Left colon (tissue), 2 donors: ENCODE data around the gene F2R. TPM values are rescaled to one million over a fixed set of nuclear protein-coding genes. Genes with fewer than 3 reads are reported as not detected.
"Not testable (repeated sequence)": the region's sequence is repeated elsewhere in the genome, so short reads cannot be mapped to it uniquely, and the experiment has no call there.

Source experiments
- ATAC-seq: fragments of 200-7000 bp; cut with Tn5 transposase; one replicate; pipeline ENCODE4 v1.9.1; 2020; ENCODE audit warnings: mild to moderate bottlenecking, moderate library complexity
- DNase-seq, 2 donors: peaks; one replicate each; pipeline ENCODE4 v3.0.0-alpha.2; 2020
- intact Hi-C, 2 donors: fragments of 100-400 bp; cut with DNase I in 1 of 2; cut with micrococcal nuclease in 1 of 2; formaldehyde crosslinking; loops; one replicate each; pipeline versions ENCODE4 v1.11.2 to v1.14.0; 2022; cut with DNase I, micrococcal nuclease
- total RNA-seq, 2 donors: library from RNA; stranded (reverse); fragmentation: NEBNext Ultra II Directional; extraction: Animal tissue kit (Norgen Biotek cat#: 25700); gene quantifications; one replicate each; pipeline ENCODE4 v1.2.1, GENCODE V29; 2021
- donor health status: DM: no; HTN: no; CAD: no.
- donor health status: DM: yes; HTN: yes; CAD: no.

Gene F2R
- total RNA-seq, 2 donors from 2014 or later: 5.3 to 5.5 TPM

- ATAC-seq (no peak), DNase-seq (no peak)
- intact Hi-C loops: no loop called here
Measured at GRCh38 chr5:76742583-76742982, 26.7 kb downstream of the F2R start.

GRCh38 chr5:76744632-76745031 lies 28.7 kb downstream of the F2R start:
- intact Hi-C loops: no loop called here
- DNase-seq: no peak
- no peak for ATAC-seq

- intact Hi-C loops: no loop called here
- ATAC-seq (no peak), DNase-seq (no peak)
Measured at GRCh38 chr5:76745670-76746069, 29.7 kb downstream of the F2R start.

- intact Hi-C loops: no loop called here
- ATAC-seq: no peak
Measured at GRCh38 chr5:76746677-76747076, 30.8 kb downstream of the F2R start.

DNA sequence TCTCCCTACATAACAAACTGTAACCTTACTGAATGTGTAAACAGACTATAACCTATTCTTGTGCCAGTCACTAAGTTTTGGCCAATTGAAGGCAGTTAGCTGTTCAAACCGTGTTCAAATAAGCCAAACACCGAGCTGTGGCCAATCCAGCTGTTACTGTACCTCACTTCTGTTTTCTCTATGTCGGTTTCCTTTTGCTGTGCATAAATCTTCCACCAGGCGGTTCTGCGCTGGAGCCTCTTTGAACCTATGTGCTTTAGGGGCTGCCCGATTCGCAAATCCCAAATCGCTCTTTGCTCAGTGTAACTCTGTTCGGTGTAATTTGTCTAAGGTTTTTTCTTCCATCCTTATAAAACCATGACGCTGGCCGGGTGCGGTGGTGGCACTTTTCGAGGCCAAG lies 31.8 kb downstream of the F2R start:
- intact Hi-C loops: no loop called here
- DNase-seq (no peak), ATAC-seq (no peak)

More at GRCh38 chr5:76746677-76747076, 30.8 kb downstream of the F2R start:
- DNase-seq: no peak

DNA sequence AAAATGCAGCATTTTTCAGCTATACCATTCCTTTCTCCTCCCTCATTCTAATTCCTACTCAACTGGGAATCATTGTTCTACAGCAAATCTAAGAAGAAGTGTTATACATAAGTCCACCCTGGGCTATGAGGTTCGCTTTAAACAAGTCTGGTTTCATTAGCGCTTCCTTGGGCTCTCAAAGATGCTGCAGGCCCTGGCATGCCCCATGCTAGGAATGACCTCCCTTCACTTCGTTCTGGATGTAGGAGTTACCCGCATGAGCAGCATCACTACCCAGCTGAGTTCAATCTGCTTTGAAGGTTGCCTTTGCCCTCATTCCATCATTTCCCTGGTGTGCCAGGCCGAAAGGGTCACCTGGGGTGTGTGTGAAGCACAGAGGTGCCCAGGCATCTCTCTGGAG lies 35.4 kb downstream of the F2R start:
- intact Hi-C loops: no loop called here
- ATAC-seq: no peak
- no peak for DNase-seq

DNA sequence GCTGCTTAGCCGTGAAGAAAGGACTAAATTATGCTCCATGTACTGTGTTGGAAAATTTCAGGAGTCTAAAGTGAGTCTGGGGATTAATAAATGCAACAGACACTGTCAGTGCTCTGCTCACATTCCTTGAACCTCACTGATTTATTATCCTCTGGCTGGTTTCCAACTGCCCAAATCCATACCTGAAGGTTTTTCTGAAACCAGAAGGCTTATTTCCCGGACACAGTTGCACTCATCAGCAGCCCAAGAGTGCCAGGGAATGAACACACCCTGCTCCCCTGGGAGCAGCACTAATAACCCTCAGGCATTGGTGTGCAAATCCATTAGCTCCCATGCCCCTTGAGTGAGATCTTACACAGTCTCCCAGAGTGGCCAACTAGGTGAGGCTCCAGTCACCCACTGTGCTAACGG lies 38.7 kb downstream of the F2R start:
- no peak for ATAC-seq
- no peak for DNase-seq
- intact Hi-C loops: no loop called here

GRCh38 chr5:76755779-76756637 lies 40.1 kb downstream of the F2R start:
- ATAC-seq: no peak
- intact Hi-C loops: no loop called here
- DNase-seq: no peak

DNA sequence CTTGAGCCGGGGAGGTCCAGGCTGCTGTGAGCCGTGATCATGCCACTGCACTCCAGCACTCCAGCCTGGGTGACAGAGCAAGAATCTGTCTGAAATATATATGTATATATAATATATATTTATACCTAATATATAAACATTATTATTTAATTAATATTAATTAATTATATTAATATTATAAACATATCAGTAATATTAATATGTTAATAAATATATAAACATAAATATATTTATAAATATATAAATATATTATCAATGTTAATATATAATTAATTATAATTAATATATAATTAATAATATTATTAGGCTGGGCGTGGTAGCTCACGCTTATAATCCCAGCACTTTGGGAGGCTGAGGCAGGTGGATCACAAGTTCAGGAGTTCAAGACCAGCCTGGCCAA lies 41.1 kb downstream of the F2R start:
- ATAC-seq (no peak), DNase-seq (no peak)
- intact Hi-C loops: no loop called here

DNA sequence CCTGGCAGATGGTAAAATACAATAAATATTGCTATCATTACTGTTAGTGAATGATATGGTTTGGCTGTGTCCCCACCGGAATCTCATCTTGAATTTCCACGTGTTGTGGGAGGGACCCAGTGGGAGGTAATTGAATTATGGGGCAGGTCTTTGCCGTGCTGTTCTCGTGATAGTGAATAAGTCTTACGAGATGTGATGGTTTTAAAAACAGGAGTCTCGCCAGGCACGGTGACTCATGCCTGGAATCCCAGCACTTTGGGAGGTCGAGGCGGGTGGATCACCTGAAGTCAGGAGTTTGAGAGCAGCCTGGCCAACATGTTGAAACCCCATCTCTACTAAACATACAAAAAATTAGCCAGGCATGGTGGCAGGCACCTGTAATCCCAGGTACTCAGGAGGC lies 45.2 kb downstream of the F2R start:
- intact Hi-C loops, DNase-seq, ATAC-seq: not testable (repeated sequence)

GRCh38 chr5:76762484-76762883 lies 46.6 kb downstream of the F2R start:
- intact Hi-C loops: no loop called here
- DNase-seq (no peak), ATAC-seq (no peak)

GRCh38 chr5:76763136-76763535 lies 47.2 kb downstream of the F2R start:
- DNase-seq (no peak), ATAC-seq (no peak)
- intact Hi-C loops: no loop called here

GRCh38 chr5:76764374-76764773 lies 48.4 kb downstream of the F2R start:
- no peak for ATAC-seq
- DNase-seq: no peak
- intact Hi-C loops: no loop called here

DNA sequence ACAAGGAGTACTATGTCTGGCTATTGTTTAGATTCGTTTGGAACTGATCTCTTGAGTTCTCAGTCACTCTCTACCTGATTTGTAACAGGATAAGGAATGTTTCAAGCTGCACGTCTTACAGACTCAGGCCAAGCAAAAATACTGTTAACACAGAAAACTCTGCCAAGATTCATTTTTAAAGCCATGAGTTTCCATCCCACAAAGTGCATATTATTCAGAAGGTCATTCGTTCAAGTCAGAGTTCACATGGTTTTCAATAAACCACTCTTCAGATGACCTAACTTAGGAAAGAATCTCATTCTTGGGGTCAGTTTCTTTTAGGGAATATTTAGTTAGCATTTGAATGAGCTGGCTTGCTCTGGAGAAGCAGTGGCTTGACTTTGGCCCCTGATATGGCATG lies 49.3 kb downstream of the F2R start:
- intact Hi-C loops: no loop called here
- DNase-seq: no peak
- ATAC-seq: no peak

DNA sequence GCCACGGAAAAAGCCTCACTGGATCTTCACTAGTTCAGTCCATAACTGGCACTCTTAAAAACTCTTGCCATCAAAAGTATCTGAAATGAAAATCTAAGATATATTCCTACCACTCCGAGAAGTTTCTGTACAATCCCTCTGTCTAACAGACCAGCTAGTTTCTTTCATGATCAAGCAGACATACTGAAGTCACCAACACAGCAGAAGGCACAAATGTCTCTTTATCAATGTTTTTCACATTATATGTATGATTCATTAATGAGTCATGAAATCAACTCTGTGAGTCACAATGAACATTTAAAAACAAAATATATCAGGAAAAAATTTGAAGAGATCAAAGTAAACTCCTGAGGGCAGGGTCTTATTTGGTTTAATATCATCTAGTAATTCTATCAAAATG lies 50.8 kb downstream of the F2R start:
- no peak for DNase-seq
- intact Hi-C loops: no loop called here

DNA sequence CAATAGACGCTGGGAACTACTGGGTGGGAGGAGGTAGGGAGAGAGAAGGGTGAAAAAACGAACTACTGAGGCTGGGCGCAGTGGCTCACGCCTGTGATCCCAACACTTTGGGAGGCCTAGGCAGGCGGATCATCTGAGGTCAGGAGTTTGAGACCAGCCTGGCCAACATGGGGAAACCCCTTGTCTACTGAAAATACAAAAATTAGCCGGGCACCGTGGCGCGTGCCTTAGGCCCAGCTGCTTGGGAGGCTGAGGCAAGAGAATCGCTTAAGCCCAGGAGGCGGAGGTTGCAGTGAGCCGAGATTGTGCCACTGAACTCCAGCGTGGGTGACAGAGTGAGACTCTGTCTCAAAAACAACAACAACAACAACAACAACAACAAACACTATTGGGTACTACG lies 55.1 kb downstream of the F2R start:
- intact Hi-C loops: loop anchor here in 1 of 2 donors (10.0 kb wide), 2 partner anchors 46 to 166 kb away; no protein-coding TSS in a partner anchor
- DNase-seq: peak in 1 of 2 donors; percentile 0
- not testable (repeated sequence) for ATAC-seq

More for the DNA sequence above, 50.8 kb downstream of the F2R start:
- no peak for ATAC-seq

- DNase-seq: no peak
- no peak for ATAC-seq
- intact Hi-C loops: loop anchor here in 1 of 2 donors (10.0 kb wide), 2 partner anchors 47 to 167 kb away; no protein-coding TSS in a partner anchor
Measured at GRCh38 chr5:76771705-76772405, 55.9 kb downstream of the F2R start.

DNA sequence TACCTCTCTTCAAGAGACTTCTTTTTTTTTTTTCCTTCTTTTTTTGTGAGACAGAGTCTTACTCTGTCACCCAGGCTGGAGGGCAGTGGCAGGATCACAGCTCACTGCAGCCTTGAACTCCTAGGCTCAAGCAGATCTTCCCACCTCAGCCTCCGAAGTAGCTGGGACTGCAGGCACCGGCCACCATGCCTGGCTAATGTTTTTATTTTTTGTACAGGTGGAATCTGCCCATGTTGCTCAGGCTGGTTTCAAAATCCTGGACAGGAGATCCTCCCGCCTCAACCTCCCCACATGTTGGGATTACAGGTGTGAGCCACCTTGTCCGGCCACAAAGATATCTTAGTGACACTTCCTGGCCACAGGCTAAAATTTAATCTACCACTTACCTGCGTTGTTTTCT lies 60.0 kb downstream of the F2R start:
- DNase-seq: no peak
- intact Hi-C loops: loop anchor here in 1 of 2 donors (10.0 kb wide), 2 partner anchors 51 to 171 kb away; no protein-coding TSS in a partner anchor
- ATAC-seq: no peak

GRCh38 chr5:76776391-76776790 lies 60.5 kb downstream of the F2R start:
- no peak for ATAC-seq
- DNase-seq: no peak
- intact Hi-C loops: loop anchor here in 1 of 2 donors (10.0 kb wide), 2 partner anchors 52 to 172 kb away; no protein-coding TSS in a partner anchor

DNA sequence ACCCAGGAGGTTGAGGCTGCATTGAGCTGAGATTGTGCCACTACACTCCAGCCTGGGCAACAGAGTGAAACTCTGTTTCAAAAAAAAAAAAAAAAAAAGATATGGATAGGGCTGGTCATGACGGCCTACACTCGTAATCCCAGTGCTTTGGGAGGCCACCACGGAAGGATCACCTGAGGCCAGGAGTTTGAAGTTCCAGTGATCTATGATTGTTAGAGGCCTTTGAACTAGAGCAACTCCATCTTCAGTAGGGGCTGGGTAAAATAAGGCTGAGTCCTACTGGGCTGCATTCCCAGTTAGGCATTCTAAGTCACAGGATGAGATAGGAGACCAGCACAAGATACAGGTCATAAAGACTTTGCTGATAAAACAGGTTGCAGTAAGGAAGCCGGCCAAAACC lies 64.7 kb downstream of the F2R start:
- DNase-seq, intact Hi-C loops, ATAC-seq: not testable (repeated sequence)
